Islet of Langerhans (tissue), 1 donor: Measurements from ENCODE around the gene CNIH1.
"Not testable (repeated sequence)": the region's sequence is repeated elsewhere in the genome, so short reads cannot be mapped to it uniquely, and the experiment has no call there.

ENCODE experiments used
- FAIRE-seq: peaks from one replicate; lab custom pipeline; 2011; peaks lifted over from hg19 to GRCh38; lab: Jason Lieb, UNC

Gene CNIH1

DNA sequence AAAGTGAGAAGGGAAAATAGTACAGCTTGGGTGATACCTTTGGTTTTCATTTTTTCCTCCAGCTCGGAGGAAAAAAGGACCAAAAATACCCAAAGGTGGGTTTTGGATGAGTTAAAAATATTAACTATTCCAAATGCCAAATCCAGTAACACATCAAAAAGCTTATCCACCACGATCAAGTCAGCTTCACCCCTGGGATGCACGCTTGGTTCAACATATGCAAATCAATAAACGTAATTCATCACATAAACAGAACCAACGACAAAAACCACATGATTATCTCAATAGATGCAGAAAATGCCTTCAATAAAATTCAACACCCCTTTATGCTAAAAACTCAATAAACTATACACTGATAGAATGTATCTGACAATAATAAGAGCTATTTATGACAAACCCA is 62.3 kb downstream of the CNIH1 start:
- not testable (repeated sequence) for FAIRE-seq

DNA sequence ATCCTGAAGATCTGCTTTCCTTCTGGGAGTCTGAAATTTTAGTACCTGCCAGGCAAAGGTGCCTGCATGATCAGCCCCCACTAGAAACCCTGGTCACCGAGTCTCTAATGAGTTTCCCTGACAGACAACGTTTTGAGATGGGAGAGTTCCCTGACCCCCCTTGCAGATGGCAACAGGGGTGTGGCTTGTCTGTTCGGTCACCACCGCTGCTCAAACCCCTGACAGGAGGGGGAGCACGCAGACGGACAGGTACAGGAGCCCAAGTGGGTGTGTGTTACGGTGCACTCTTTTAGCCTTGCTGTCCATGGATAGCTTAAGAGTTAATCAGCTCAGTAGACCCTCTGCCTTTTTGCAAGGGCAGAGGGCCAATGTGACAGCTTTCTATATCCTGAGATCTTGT is 63.7 kb downstream of the CNIH1 start:
- FAIRE-seq, result no peak

DNA sequence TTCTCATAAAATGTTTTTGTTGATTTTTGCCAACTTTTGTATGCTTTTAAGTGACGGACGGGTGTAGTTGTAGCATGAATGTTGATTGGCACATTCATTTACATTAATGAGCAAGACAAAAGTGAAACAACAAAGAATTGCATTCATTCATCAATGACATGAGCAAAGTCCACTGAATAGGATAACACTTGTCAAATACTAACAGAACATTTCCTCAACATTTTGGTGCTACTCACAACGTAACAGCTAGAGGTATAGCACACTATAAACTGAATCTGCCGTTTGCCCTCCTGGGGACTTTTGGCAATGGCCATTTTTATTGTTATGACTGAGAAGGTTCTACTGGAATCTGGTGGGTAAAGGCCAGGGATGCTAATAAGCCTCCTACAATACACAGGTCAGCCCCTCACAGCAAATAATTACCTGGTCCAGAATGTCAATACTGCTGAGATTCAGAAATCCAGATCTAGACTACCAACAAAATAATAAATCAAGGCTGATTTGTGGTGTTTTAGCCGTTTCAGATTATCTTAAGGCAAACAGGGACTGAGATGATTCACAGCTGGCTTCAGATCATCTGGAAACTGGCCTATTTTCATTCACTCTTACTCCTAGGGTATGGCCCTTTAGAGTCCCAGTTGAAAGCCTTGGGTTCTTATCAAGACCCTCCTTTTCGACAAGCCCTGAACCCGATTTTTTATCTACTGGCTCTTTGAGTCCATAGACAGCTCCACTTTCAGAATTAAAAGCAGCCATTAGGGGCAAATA is 66.9 kb downstream of the CNIH1 start:
- FAIRE-seq, result no peak
